DOHH2 (cell line): Measurements from ENCODE around the gene TLCD1.

ENCODE experiments used
- H3F3A ChIP-seq: fragments of 200-600 bp; sonication (generic), shearing (Covaris generic); 2 replicates; pipeline ENCODE4 v1.6.0; 2016; ENCODE audit warnings: antibody characterized with exemption, mild to moderate bottlenecking; ENCODE audit not compliant: control insufficient read depth, insufficient read depth
- H3K27ac ChIP-seq: fragments of 200-600 bp; sonication (generic); 2 replicates; pipeline ENCODE4 v1.5.1; 2014; ENCODE audit warnings: low read depth, mild to moderate bottlenecking, low read length, moderate library complexity
- H3K27me3 ChIP-seq: fragments of 200-600 bp; sonication (generic); 2 replicates; pipeline ENCODE4 v1.6.1; 2014; ENCODE audit warnings: mild to moderate bottlenecking, low read length, mixed read lengths; ENCODE audit not compliant: control insufficient read depth
- H3K36me3 ChIP-seq: fragments of 200-600 bp; sonication (generic); 2 replicates; pipeline ENCODE4 v1.6.1; 2014; ENCODE audit warnings: mild to moderate bottlenecking, low read length, moderate library complexity, mixed read lengths; ENCODE audit not compliant: control insufficient read depth
- H3K4me1 ChIP-seq: fragments of 200-600 bp; sonication (generic); 2 replicates; pipeline ENCODE4 v1.6.1; 2014; ENCODE audit warnings: mild to moderate bottlenecking, low read length, mixed read lengths; ENCODE audit not compliant: control insufficient read depth
- H3K4me2 ChIP-seq: fragments of 200-600 bp; sonication (generic); 2 replicates; pipeline ENCODE4 v1.6.0; 2014; ENCODE audit warnings: mild to moderate bottlenecking, low read length, moderate library complexity
- H3K4me3 ChIP-seq: fragments of 200-600 bp; sonication (generic); 2 replicates; pipeline ENCODE4 v1.5.1; 2014; ENCODE audit warnings: mild to moderate bottlenecking, low read length, mixed read lengths
- H3K79me2 ChIP-seq: fragments of 200-600 bp; sonication (generic); 2 replicates; pipeline ENCODE4 v1.6.1; 2014; ENCODE audit warnings: mild to moderate bottlenecking, low read length, mixed read lengths; ENCODE audit not compliant: control insufficient read depth
- H3K9me2 ChIP-seq: fragments of 200-600 bp; sonication (generic); replicated peaks from 2 replicates; pipeline ENCODE4 v1.6.1; 2014; ENCODE audit warnings: mild to moderate bottlenecking, low read length, mixed read lengths; ENCODE audit not compliant: control insufficient read depth
- H3K9me3 ChIP-seq: fragments of 200-600 bp; sonication (generic); 2 replicates; pipeline ENCODE4 v1.6.1; 2014; ENCODE audit warnings: antibody characterized with exemption, low read length, mixed read lengths; ENCODE audit not compliant: control insufficient read depth, insufficient read depth
- H4K20me1 ChIP-seq: fragments of 200-600 bp; sonication (generic); 2 replicates; pipeline ENCODE4 v1.6.0; 2014; ENCODE audit warnings: low read depth, mild to moderate bottlenecking, antibody characterized with exemption, low read length, moderate library complexity; ENCODE audit not compliant: control insufficient read depth, insufficient read depth
- CTCF ChIP-seq: fragments of 200-600 bp; sonication (generic); IDR thresholded peaks from one replicate; pipeline ENCODE4 v1.5.1; 2014; ENCODE audit warnings: antibody characterized with exemption, mild to moderate bottlenecking, low read depth, low read length; ENCODE audit not compliant: poor library complexity, severe bottlenecking
- EZH2phosphoT487 ChIP-seq: fragments of 200-600 bp; sonication (generic); IDR thresholded peaks from 2 replicates; pipeline ENCODE4 v1.6.1; 2017; ENCODE audit warnings: borderline replicate concordance, mild to moderate bottlenecking, antibody characterized with exemption, low read length, moderate library complexity, mixed read lengths

TLCD1 gene

GRCh38 chr17:28756049-28756804 is 30.2 kb upstream of the TLCD1 start:
- H3K27me3 ChIP-seq, result no peaks in the 10 kb centered on the region

GRCh38 chr17:28755486-28755885 is 29.5 kb upstream of the TLCD1 start:
- Histone ChIP-seq H4K20me1 (peaks cover 6% of the 10 kb centered on the region; the same call in 1 of the 2 replicates), H3K36me3 (peaks cover 39% of the 10 kb centered on the region), H3K9me2 (no peaks in the 10 kb centered on the region), H3K79me2 (peaks cover 11% of the 10 kb centered on the region), H3K4me1 (peaks cover under 1% of the 10 kb centered on the region), H3K9me3 (no peaks in the 10 kb centered on the region), H3K27ac (no peak overlapping the region), H3K4me3 (no peak overlapping the region), H3K4me2 (no peak overlapping the region), H3F3A (peaks cover 11% of the 10 kb centered on the region), H3K27me3 (no peaks in the 10 kb centered on the region)
- TF ChIP-seq CTCF (no peak), EZH2phosphoT487 (no peak)

More at GRCh38 chr17:28756049-28756804, 30.2 kb upstream of the TLCD1 start:
- H3K9me3 ChIP-seq, result no peaks in the 10 kb centered on the region
- H3F3A ChIP-seq, result peaks cover 8% of the 10 kb centered on the region
- peaks cover 32% of the 10 kb centered on the region for H3K36me3 ChIP-seq
- no peak overlapping the region for H3K27ac ChIP-seq
- no peak overlapping the region for H3K4me2 ChIP-seq
- peaks cover 5% of the 10 kb centered on the region for H3K79me2 ChIP-seq
- H4K20me1 ChIP-seq, result 0 out of 2 replicates have a peak, but pooled peaks cover 2% of the 10 kb centered on the region
- TF ChIP-seq EZH2phosphoT487, result no peak
- no peak for TF ChIP-seq CTCF
- no peaks in the 10 kb centered on the region for H3K9me2 ChIP-seq
- H3K4me3 ChIP-seq, result no peak overlapping the region
- peaks cover 4% of the 10 kb centered on the region for H3K4me1 ChIP-seq

- TF ChIP-seq EZH2phosphoT487, result no peak
- TF ChIP-seq CTCF, result no peak
- H3K9me2 ChIP-seq, result no peaks in the 10 kb centered on the region
These were observed 25.8 kb upstream of the TLCD1 start for GRCh38 chr17:28751600-28752366.

More at GRCh38 chr17:28751600-28752366, 25.8 kb upstream of the TLCD1 start:
- Histone ChIP-seq H3K4me3 (no peak overlapping the region), H3F3A (peaks cover 26% of the 10 kb centered on the region), H3K27me3 (no peaks in the 10 kb centered on the region), H4K20me1 (peaks cover 15% of the 10 kb centered on the region; the same call in 1 of the 2 replicates), H3K27ac (no peak overlapping the region), H3K36me3 (peaks cover 56% of the 10 kb centered on the region), H3K4me1 (peaks cover 15% of the 10 kb centered on the region), H3K9me3 (no peaks in the 10 kb centered on the region), H3K79me2 (peaks cover 31% of the 10 kb centered on the region), H3K4me2 (no peak overlapping the region)
